ENCODE data around the gene KLHL29.

GRCh38 chr2:23420091-23420839 is 35.3 kb downstream of the KLHL29 start:
- TF ChIP-seq CTCF (IDR thresholded peaks at IDR 0.05; ENCODE audit: insufficient read depth, low read length), result no peak
- TF ChIP-seq POLR2AphosphoS5 (IDR thresholded peaks at IDR 0.05; ENCODE audit: low read depth), result no peak

Data from HL-60 (cell line).